AG09309 (cell line): ENCODE data around the gene DUSP9.
"Not testable (repeated sequence)": the region's sequence is repeated elsewhere in the genome, so short reads cannot be mapped to it uniquely, and the experiment has no call there.

Source experiments
- DNase-seq: peaks from one replicate; pipeline ENCODE4 v3.0.0-alpha.2; 2010; ENCODE audit warnings: low read depth
- H3K4me3 ChIP-seq: 2 replicates; pipeline ENCODE4 v1.5.1; 2011; ENCODE audit warnings: mild to moderate bottlenecking, low read depth, low read length, moderate library complexity; ENCODE audit not compliant: control insufficient read depth
- TF ChIP-seq, protein P1 (sequence below): IDR thresholded peaks from 2 replicates; pipeline ENCODE4 v1.5.1; 2011; ENCODE audit warnings: mild to moderate bottlenecking, low read depth, low read length, inconsistent platforms; ENCODE audit not compliant: insufficient read depth, control insufficient read depth; ENCODE audit errors: missing control alignments

Gene DUSP9

DNA sequence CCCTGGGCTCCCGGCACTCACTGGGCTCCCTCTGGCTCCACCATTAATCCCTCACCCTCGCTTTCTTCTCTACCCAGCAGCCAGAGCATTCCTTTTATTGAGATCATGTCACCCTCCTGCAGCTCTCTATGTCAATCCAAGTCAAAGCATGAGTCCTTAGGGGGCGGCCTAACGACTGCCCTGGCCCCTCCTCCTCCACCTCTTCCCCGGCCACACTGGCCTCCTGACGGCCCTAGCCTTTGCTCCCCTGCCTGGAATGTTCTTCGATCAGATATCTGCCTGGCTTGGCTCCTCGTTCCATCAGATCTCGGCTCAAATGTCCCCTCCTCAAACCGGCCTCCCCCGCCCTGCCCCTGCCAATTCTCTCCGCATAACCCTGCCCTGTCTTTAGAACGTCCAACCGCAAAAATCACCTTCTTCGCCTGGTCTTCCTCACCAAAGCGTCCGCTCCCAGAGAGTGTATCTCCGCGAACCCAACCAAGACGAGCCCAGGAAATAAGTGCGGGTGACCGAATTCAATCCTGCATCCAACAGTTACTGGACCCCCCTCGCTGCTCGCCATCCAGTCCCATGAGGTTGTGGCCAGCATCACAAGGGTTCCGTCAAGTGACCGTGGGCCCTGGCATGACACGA, 27.3 kb downstream of the DUSP9 start:
- TF ChIP-seq, protein P1, sequence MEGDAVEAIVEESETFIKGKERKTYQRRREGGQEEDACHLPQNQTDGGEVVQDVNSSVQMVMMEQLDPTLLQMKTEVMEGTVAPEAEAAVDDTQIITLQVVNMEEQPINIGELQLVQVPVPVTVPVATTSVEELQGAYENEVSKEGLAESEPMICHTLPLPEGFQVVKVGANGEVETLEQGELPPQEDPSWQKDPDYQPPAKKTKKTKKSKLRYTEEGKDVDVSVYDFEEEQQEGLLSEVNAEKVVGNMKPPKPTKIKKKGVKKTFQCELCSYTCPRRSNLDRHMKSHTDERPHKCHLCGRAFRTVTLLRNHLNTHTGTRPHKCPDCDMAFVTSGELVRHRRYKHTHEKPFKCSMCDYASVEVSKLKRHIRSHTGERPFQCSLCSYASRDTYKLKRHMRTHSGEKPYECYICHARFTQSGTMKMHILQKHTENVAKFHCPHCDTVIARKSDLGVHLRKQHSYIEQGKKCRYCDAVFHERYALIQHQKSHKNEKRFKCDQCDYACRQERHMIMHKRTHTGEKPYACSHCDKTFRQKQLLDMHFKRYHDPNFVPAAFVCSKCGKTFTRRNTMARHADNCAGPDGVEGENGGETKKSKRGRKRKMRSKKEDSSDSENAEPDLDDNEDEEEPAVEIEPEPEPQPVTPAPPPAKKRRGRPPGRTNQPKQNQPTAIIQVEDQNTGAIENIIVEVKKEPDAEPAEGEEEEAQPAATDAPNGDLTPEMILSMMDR = no peak
- no peak overlapping the region for H3K4me3 ChIP-seq
- DNase-seq = no peak

DNA sequence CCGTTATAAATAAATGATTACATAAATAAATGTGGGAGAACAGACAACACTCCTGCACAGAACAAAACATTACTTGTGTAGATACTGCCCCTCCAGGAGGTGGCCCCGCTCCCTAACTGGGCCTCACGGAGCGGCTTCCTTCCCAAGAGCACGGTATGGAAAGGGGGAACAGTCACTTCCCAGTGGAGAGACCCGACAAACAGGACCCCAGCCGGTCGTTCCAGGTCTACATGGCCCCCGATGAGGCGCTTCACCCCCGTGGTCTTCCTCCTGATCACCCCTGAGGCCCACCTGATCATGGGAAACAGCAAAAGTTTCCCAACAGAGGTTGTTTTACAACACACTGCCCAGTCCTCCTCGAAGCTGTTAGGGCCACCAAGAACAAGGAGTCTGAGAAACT, 34.2 kb downstream of the DUSP9 start:
- no peak overlapping the region for H3K4me3 ChIP-seq
- TF ChIP-seq, protein P1 = no peak
- no peak for DNase-seq

DNA sequence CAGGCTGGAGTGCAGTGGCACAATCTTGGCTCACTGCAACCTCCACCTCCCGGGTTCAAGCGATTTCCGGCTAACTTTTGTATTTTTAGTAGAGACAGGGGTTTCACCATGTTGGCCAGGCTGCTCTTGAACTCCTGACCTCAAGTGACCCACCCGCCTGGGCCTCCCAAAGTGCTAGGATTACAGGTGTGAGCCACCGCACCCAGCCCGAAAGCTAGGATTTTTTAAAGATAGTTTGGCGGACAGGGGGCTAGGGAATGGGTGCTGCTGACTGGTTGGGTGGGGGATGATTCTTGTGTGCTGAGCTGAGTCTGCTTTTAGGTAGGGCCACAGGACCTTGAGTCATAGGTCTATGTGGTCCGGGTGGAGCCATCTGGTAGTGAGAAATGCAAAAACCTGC, 36.5 kb downstream of the DUSP9 start:
- not testable (repeated sequence) for DNase-seq, H3K4me3 ChIP-seq

DNA sequence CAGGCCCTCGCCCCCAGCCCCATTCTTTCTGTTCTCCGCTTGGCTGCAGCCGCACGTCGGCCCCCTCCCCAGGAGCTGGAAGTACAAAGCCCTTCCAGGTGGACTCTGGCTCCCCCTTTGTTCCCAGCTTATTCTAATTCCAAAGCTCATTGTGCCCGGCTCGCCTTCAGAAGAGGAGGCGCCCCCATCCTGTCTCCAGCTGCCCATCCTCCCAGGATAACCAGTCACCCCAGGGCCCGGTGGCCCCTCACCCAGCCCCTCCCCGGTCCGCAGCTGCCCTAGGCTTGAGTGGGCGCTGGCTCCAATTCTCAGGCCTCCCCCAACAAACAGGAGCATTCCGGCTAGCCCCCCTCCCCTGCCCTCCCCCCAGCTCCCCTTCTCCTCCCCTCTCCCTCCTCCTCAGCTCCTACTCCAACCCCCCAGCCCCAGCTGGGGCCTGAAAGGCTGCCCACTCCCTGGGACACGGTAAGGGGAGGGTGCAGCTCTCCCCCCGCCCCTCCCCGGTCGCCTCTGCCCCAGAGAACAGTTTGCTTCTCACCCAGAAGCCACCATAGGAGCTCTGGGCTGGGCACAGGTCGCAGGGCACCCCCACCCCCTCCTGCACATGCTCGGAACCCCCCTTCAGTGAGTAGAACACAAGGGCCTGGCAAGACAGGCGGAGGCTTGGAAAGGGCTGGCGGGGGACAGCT, 37.6 kb downstream of the DUSP9 start:
- TF ChIP-seq, protein P1 = no peak
- no peak overlapping the region for H3K4me3 ChIP-seq
- no peak for DNase-seq

DNA sequence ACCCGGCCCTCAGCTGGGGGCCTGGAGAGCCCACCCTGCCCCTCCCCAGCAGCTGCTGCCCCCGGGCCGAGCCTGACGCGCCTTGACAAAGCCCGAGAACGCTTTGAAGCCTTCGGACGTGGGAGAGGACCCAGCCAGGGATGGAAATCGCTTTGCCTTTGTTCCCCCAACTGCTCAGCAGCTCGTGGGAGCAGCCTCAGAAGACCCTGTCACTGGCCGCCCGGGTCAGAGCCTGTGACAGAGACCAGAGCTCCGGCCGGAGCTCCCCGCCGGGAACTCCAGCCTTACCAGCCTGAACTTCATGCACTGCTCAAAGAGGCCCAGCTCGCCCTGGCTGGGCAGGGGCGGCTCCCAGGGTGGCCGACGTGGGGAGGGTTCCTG, 38.1 kb downstream of the DUSP9 start:
- TF ChIP-seq, protein P1 = no peak
- DNase-seq = no peak
- H3K4me3 ChIP-seq = no peak overlapping the region

DNA sequence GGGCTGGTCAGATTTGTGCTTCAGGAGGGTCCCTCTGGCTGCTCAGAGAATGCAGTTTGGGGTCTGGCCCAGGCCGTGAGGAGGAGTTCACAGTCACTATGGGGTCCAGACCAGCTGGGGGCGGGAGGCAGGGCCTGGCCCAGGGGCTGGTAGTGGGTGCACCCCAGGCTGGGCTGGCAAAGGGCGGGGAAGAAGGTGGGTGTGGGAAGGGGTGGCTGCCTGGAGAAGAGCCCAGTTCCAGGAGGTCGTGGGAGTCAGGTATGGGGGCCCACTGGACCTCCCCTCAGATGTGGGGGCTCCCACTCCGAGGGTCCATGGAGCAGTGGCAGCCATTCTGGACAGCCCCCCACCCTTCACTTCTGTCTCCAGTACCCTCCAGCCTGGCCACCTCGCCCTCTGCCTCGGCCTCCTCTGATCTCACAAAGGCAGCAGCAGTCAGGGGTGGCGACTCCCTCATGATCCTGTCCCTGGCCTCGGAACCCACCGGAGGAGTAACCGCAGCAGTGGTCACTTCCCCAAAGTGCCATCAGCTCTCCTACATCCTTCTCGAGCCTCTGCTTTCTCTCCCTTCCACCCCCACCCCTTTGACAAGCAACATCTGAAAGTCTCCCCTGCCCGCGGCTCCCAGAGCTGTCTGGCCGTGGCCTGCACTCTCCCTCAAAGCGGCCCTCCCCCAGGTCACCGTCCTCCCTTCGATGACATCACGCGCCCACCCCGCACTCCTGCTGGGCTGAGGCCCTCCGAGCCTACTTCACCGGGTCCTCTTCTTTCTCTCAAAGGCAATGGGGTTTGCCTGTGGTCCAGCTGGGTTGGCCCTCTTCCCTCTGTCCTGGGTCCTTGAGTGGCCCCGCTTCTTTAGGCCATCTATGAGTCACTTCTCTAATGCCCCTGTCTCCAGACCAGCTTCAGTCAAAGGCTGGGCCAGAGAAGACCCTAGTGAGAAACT, 39.0 kb downstream of the DUSP9 start:
- H3K4me3 ChIP-seq = no peak overlapping the region
- TF ChIP-seq, protein P1 = no peak
- DNase-seq = no peak

DNA sequence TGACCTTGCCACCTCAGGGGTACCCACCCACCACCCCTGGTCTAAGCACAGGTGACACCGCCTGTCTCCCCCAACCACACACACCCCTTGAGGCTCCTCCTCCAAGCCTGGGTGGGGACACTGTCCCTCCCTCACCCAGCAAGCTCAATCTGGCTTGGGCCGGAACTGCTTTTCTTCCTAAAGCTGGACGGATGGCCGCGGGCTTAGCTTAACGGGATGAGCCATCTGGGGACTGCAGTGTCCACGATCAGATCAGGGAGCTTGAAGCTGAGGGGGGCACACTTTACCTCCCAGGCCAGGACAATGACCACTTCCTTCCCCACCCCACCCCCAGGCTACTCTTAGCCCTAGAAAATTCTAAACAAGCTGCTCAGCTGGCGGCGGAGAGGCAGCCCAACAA, 39.7 kb downstream of the DUSP9 start:
- DNase-seq = no peak
- no peak overlapping the region for H3K4me3 ChIP-seq
- TF ChIP-seq, protein P1 = no peak
